Peyer's patch (tissue), 4 donors: Measurements from ENCODE around the gene NR1I2.

Source experiments
- POLR2A ChIP-seq, 2 donors: fragments of 450-650 bp; IDR thresholded peaks; one replicate each; pipeline ENCODE4 v1.5.1; 2017; ENCODE audit warnings: antibody characterized with exemption in 2 of 2, mild to moderate bottlenecking in 2 of 2, moderate library complexity in 2 of 2
- TF ChIP-seq, protein P1 (sequence below), 6 experiments: fragments of 450-650 bp in 4 of 6; fragments of 200-600 bp in 2 of 6; sonication (generic) in 1 of 6; IDR thresholded peaks; one replicate each; pipeline ENCODE4 v1.5.1; 2017 to 2019; ENCODE audit warnings: antibody characterized with exemption in 6 of 6, mild to moderate bottlenecking in 3 of 6, moderate library complexity in 1 of 6

DNA sequence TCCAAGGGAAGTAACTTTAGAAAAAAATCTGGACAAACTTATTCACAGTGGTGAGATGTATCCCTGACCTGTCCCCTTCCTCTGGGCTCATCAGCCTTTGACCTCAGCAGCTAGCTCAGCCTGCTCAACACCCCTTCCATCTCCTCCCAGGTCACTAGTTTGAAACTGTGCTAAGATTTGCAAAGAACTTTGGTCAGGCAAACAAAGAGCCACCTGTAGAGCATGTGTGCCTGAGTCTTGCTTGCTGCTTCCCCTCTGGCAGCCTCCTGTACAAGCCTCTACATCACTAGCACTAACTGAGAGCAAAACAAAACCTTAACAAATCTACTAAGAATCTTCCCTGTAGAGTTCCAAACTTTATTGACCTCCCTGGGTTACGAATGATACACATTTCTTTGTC lies 43.9 kb downstream of the NR1I2 start:
- TF ChIP-seq, protein P1, sequence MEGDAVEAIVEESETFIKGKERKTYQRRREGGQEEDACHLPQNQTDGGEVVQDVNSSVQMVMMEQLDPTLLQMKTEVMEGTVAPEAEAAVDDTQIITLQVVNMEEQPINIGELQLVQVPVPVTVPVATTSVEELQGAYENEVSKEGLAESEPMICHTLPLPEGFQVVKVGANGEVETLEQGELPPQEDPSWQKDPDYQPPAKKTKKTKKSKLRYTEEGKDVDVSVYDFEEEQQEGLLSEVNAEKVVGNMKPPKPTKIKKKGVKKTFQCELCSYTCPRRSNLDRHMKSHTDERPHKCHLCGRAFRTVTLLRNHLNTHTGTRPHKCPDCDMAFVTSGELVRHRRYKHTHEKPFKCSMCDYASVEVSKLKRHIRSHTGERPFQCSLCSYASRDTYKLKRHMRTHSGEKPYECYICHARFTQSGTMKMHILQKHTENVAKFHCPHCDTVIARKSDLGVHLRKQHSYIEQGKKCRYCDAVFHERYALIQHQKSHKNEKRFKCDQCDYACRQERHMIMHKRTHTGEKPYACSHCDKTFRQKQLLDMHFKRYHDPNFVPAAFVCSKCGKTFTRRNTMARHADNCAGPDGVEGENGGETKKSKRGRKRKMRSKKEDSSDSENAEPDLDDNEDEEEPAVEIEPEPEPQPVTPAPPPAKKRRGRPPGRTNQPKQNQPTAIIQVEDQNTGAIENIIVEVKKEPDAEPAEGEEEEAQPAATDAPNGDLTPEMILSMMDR (IDR thresholded peaks at IDR 0.05): no peak
- no peak for TF ChIP-seq POLR2A (IDR thresholded peaks at IDR 0.05)
